ENCODE results near the gene ZCWPW1.
"Not testable (repeated sequence)": the region's sequence is repeated elsewhere in the genome, so short reads cannot be mapped to it uniquely, and the experiment has no call there.

The ZCWPW1 gene

DNA sequence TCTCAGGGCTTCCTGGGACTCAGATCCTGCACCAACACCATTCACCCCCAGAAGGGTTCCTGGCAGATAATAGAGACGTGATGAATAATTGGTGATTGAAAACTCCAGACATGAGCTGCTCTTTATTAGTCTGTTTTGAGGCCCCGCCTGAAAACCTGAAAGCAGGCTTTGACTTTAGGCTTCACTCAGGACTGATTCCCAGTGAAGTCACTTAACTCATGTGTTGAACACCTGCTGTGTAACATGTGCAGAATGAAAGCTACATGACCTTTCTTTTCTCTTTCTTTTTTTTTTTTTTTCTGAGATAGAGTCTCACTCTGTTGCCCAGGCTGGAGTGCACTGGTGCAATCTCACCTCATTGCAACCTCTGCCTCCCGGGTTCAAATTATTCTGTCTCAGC is 26.7 kb upstream of the ZCWPW1 start:
- DNase-seq = no peak

DNA sequence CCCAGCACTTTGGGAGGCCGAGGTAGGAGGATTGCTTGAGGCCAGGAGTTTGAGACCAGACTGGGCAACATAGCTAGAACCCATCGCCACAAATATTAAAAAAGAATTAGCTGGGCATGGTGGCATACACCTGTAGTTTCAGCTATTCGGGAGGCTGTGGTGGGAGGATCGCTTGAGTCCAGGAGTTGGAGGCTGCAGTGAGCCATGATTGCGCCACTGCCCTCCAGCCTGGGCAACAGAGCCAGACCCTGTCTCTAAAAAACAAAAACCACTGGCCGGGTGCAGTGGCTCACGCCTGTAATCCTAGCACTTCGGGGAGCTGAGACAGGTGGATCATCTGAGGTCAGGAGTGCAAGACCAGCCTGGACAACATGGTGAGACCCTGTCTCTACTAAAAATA is 25.4 kb upstream of the ZCWPW1 start:
- not testable (repeated sequence) for DNase-seq

DNA sequence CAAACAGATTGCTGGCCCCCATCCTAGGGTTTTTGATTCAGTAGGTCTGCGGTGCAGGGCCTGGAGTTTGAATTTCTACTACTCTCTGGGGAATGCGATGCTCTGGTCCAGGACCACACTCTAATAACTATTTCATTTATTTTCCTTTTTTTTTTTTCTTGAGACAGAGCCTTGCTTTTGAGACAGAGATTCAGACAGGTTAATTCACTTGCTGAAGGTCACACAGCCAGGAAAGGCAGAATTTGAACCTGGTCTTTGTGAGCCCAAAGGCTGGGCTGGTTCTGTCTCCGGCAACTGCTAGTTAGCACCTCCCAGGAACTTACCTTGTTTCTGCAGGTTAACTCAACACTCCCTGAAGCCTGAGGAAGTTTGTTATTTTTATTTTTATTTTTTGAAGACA is 24.0 kb upstream of the ZCWPW1 start:
- DNase-seq = no peak

DNA sequence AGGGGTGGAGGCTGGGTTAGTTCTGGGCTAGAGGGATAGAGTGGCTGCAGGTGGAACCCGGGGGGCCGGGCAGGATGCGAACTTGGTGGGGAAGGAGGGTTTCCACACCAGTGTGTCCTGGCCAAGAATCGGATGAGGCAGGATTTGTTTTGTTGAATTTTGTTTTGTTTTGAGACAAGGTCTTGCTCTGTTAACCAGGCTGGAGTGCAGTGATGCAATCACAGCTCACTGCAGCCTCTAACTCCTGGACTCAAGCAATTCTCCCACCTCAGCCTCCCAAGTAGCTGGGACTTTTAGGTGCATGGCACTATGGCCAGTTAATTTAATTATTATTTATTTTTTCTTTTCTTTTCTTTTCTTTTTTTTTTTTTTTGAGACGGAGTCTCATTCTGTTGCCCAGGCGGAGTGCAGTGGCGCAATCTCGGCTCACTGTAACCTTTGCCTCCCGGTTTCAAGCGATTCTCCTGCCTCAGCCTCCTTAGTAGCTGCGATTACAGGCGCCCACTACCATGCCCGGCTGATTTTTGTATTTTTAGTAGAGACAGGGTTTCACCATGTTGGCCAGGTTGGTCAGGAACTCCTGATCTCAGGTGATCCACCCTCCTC is 20.8 kb upstream of the ZCWPW1 start:
- DNase-seq = no peak

DNA sequence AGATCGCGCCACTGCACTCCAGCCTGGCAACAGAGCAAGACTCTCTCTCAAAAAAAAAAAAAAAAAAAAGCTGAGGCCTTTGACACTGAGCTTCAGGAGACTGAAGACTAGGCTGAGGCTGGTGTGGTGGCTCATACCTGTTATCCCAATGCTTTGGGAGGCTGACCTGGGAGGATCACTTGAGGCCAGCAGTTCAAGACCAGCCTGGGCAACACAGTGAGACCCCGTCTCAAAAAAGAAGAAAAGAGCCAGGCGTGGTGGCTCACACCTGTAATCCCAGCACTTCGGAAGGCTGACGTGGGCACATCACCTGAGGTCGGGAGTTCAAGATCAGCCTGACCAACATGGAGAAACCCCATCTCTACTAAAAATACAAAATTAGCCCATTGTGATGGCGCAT is 18.9 kb upstream of the ZCWPW1 start:
- DNase-seq = not testable (repeated sequence)

DNA sequence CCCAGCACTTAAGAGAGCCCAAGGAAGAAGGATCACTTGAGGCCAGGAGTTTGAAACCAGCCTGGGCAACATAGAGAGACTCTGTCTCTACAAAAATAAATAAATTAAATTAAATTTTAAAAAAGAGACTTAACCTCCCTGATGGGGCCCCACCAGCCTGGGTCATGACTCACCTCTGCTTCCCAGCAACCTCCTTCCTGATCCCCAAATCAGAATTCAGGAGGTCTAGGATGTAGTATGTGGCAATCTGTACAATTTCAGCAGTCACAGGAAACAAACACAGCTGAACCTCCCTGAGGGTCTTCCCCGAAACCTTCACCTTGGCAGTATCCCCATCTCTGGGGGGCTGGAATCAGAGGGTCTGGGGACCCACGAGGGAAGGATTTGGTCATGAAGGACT is 17.5 kb upstream of the ZCWPW1 start:
- DNase-seq = no peak

DNA sequence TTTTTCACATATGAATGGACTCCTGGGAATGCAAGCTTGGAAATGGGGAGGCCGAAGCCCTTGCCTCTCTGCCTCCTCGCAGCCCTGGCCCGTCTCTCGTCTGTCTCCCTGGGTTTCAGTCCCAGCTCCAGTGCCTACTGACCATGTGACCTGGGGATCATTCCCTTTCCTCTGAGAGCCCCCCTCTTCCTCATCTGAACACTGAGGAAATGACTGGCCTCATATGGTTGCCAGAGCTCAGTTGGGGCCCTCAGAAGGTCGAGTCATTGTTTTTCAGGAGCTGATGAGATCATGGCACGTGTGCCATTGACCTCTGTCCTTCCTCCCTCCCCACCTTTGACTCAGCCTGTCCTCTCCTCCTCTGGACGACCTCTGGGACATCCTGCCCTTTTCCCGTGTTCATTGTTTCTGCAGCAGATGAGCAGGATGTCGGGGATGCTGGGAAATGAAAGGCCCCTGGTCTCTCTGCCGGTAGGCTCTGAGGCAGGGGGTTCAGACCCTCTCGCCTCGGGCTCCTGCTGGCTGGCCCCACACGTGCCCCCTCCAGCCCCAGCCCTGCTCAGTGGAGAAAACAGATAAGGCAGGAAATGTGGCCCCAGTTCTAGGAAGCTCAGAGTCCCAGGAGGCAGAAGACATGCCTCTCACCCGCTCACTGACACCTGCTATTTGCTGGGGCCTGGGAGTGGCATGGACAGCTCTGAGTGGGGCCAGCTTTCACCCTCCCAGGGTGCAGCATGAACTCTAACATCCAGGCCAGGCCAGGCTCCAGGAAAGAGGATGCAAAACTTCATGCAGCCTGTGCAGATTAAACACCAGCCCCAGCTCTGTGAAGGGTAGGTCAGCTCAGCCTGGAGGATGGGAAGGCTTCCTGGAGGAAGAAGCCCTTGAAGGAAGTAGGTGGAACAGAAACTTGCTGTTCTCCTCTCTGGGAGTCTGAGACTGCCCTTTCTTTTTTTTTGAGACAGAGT is 16.1 kb upstream of the ZCWPW1 start:
- peak; percentile 15 for DNase-seq

DNA sequence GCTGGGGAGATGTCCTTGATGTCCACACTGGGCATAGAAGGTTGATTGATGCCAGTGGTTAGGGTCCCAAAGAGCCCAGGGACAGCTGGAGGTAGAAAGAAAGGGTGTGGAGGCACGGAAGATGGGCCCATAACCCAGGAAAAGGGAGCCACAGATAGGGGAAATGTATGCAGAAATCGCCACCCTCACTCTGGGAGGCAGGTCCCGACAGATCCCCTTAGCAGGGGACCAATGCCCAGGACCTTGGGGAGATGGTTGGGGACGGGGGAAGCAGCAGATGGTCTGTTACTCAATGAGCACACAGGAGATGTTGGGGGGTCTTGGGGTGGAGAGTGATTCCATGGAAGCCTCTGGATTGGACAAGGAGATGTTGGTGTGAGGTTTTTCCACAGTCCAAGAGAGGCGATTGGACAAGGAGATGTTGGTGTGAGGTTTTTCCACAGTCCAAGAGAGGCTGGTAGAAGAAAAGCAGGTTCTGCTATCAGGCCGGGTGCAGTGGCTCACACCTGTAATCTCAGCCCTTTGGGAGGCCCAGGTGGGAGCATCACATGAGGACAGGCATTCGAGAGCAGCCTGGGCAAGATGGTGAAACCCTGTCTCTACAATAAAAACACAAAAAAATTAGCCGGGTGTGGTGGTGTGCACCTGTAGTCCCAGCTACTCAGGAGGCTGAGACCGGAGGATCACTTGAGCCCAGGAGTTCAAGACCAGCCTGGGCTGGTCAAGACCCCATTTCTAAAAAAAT is 14.8 kb upstream of the ZCWPW1 start:
- peak; percentile 8 for DNase-seq

DNA sequence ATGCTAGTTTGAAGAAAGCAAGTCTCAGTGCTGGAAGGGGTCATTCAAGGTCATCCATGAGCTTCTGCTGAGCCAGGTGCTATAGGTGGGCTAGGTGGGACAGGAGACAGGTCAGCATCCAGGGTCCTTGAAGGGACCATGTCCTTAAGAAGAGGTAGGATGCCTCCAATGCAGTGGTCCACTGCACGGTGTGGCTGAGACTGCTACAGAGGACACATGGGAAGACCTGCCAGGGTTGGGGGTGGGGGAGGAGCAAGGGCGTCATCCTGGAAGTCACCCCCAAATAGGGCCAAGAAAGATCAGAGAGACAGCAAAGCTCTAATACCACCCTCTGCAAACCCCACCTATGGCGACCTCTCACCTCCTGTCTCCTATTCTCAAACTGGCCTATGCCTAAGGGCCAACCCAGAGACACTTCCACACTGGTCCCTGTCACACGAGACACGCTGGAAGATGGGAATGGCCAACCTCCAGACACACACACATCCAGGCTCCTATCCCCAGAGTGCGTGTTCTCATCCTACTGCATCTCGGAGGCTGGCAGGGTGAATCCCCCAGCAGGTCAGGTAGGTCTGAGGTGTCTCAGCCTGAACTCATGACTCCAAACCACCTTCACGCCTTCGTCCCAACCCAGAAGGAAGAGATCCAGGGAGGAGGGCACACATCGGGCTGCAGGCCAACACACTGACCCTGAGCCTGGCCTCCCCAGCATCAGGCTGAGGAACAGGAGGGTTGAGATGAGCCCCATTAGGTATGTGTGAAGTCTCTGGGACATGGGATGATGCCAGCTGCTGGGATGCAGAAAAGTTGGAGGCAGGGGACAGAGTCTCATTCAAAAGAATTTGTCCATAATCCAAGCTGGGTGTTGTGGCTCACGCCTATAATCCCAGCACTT is 13.4 kb upstream of the ZCWPW1 start:
- peak; percentile 13 for DNase-seq

DNA sequence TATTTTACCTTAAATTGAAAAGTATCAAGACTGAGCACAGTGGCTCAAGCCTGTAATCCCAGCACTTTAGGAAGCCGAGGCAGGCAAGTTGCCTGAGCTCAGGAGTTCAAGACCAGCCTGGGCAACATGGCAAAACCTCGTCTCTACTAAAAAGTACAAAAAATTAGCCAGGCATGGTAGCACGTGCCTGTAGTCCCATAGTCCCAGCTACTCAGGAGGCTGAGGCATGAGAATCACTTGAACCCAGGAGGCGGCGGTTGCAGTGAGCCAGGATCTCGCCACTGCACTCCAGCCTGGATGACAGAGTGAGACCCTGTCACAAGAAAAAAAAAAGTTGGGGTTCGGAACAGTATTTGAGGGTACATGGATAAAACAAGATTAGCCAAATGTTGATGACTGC is 10.7 kb upstream of the ZCWPW1 start:
- DNase-seq = peak; percentile 2

DNA sequence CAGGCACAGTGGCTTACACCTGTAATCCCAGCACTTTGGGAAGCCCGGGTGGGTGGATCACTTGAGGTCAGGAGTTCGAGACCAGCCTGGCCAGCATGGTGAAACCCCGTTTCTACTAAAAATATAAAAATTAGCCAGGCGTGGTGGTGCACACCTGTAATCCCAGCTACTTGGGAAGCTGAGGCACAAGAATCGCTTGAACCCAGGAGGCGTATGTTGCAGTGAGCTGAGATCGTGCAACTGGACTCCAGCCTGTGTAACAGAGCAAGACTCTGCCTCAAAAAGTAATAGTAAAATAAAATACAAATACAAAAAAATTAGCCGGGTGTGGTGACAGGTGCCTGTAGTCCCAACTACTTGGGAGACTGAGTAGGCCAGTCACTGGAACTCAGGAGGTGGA is 10.2 kb upstream of the ZCWPW1 start:
- peak; percentile 4 for DNase-seq

DNA sequence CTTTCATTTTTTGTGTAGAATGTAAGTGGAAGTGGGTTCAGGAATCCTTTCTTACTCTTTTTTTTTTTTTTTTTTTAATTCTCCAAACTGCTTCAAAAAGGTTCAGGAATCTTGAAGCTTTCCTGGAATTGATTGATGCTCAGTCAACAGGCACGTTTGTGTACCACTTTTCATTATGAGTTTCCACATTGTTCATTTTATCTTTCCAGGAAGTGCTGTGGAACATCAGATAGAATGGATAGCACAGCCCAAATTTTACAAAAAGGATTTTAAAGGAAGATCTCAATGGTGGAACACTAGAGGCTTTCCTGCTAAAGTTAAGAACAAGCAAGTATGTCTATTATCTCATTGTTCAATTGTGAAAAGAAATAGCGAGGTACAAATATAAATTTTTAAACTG is 9.7 kb upstream of the ZCWPW1 start:
- no peak for DNase-seq

DNA sequence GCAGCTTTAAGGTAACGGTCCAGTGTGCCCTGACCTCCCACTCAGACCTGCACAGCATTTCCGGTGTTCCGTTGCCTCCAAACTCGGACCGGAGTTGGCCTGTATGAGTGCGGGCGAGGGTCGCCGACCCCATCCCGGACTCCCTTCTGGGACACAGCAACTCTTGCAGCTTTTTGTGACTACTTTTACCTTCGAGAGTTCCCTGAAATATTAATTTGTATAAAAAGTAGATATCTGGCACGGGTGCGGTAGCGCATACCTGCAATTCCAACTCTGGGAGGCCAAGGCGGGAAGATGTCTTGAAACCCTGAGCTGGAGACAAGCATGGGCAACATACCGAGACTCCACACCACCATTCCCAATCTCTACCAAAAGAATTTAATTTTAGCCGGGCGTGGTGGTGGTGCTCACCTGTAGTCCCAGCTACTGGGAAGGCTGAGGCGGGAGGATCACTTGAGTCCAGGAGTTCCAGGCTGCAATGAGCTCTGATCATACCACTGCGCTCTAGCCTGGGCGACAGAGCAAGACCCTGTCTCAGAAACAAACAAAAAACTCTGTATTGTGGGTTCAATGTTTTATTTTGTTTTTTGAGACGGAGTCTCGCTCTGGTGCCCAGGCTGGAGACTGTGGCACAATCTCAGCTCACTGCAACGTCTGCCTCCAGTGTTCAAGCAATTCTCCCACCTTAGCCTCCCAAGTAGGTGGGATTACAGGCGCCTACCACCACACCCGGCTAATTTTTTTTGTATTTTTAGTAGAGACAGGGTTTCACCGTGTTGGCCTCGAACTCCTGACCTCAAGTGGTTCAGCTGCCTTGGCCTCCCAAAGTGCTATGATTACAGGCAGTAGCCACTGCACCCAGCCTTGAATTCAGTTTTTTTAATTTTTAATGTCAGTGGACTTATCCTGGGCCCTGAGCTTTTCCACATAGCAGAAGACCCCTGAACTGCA is 8.9 kb upstream of the ZCWPW1 start:
- DNase-seq = no peak

DNA sequence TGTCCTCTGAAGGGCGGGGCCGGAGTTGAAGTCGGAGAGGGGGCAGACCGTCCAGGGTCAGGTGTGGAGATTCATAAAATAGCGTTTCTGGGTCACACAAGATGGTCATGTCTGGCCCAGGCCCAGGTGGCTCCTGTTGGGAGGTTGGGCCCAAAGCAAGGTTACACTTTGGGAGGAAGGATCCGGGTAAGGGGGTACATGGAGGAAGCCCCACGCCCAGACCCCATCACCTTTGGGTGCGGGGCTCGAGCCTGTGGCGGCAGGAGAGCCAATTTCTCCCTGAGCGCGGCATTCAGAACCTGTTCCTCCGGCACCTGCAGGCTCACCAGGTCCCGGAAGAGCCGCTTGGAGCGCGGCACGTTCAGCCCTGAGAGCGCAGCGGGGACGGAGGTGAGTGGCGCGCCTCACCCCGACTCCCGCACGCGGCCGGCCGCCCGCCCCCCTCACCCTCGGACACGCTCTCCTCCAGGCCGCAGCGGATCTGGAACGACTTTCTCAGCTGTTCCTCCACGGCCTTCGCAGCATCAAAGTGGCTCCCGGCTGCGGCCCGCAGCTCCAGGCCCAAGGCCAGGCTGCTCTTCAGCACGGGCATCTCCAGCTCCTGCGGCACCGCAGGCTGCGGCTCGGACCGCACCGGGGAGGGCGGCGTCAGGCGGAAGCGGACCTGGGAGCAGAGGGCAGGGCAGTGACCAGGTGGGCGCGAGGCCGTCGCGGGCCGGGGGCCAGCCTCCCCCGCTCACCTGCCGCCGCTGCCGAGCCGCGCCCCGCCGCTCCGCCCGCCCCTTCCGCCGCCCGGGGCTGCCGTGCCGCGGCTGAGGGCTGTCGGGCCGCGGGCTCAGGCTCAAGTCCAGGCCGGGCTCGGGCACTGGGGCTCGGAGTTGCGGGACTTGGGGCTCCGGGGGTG is 7.2 kb upstream of the ZCWPW1 start:
- peak; percentile 67 for DNase-seq

DNA sequence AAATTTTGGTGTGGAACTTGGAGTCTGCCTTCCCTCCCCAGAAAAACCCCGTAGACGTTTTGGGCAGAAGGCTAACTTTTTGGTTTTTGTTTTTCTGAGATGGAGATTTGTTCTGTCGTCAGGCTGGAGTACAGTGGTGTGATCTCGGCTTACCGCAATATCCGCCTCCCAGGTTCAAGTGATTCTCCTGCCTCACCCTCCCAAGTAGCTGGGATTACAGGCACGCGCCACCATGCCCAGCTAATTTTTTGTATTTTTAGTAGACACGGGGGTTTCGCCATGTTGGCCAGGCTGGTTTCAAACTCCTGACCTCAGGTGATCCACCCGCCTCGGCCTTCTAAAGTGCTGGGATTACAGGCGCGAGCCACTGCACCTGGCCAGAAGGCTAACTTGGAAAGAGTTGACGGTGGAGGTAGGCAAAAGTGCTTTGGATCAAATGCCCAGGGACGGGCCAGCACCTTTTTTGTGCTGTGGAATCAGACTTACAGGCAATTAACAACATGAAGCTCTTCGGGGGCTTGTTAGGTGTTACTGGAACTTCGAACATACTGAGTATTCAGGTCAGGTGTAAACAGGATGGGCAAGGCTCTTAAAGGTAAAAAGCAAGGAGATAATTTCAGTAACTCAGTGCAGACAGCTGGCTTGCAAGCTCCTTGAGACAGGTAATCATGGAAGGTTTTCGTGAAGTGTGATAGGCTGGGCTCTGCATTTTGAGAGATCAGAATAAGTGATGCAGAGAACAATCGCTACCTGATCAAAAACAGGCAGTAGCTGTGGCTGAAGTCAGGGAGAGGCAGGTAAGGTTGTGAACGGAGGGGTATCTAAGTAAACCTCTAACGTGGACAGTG is 6.0 kb upstream of the ZCWPW1 start:
- no peak for DNase-seq

DNA sequence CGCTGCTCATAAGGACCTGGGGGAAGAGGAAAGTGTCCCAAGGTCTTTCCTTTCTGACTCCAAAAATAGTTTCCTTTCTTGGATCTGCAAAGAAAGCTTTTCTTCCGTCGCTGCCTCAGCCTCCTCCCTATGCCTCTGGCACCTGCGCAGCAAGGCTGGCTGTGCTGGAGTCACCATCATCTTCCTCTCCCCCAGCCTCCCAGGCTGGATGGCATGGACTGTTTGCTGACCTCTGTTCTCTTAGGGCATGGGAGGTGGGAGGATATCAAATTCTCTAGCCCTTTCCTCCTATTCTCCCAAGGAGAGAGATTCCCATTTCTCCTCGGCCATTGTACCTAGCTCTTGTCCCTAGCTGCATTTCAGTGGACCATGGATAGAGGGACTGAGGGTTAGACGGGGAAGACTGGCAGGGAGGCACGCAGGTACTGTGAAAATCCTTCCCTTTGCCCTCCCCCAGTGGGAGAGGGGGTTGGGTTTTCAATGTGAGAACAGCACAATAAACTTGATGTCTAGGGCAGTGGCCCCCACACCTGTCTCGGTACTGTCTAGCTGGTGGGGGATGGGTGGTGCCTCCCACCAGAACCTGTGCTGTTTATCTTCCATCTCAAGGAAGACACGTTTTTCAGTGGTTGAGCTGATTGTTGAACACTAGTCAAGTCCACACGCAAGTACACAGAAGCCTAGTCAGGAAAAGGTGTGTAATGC is 5.2 kb upstream of the ZCWPW1 start:
- DNase-seq = no peak

DNA sequence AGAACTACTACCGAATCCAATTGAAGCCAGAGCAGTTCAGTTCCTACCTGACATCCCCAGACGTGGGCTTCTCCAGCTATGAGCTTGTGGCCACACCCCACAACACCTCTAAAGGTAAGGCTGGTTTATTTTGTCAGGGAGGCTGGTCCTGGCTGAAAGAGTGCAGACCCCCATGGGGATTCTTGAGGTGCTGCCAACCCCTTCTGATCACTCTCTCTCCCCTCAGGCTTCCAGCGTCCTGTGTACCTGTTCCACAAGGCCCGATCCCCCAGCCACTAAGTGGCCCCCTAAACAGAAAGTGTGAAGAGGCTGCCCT is 4.7 kb upstream of the ZCWPW1 start:
- DNase-seq = no peak

DNA sequence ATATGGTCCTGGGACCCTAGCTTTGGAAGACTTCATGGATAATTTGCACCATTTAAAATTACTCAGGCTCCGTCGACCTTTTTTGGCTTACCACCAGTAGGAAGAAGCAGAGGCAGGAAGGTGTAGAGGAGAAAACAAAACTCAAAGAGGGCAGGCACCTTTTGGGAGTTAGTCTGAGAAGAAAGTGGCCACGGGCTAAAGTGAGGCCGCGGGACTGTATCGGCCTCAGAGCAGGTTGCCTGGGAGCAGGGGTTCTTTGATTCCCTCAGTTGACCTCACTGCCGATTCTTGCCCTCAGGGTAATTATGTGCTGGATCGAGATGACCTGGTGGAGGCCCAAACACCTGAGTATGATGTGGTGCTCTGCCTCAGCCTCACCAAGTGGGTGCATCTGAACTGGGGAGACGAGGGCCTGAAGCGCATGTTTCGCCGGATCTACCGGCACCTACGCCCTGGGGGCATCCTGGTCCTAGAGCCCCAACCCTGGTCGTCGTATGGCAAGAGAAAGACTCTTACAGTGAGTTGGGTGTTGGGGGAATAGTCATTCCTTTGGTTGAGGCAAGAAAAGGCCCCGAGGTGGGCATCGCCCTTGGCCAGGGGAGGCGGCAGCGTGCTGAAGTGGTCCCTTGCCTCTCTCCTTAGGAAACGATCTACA is 4.2 kb upstream of the ZCWPW1 start:
- DNase-seq = no peak
